K562 treated with DMSO at 1 percent for 12 hours (cell line): ENCODE results near the gene PAEP. TPM values are rescaled to one million over a fixed set of nuclear protein-coding genes. Genes with fewer than 3 reads are reported as not detected.

ENCODE experiments used
- total RNA-seq: library from RNA; unstranded; fragments of 300-600 nt; gene quantifications from 2 replicates; pipeline ENCODE4 v1.2.3, GENCODE V29; 2022; ENCODE audit not compliant: insufficient read depth

PAEP gene
- 0.88 and 5.8 TPM in 2 replicates for total RNA-seq

GRCh38 chr9:135561391-135562234 lies at the start of gene PAEP:
Gene PAEP, plus strand, starts transcription at chr9:135561756.

GRCh38 chr9:135520916-135521607 lies 40.5 kb upstream of the PAEP start, which contains the start of gene LCN1:
Gene LCN1, plus strand, starts transcription at chr9:135521440. Its CDS starts 58 bp downstream, at chr9:135521498.

DNA sequence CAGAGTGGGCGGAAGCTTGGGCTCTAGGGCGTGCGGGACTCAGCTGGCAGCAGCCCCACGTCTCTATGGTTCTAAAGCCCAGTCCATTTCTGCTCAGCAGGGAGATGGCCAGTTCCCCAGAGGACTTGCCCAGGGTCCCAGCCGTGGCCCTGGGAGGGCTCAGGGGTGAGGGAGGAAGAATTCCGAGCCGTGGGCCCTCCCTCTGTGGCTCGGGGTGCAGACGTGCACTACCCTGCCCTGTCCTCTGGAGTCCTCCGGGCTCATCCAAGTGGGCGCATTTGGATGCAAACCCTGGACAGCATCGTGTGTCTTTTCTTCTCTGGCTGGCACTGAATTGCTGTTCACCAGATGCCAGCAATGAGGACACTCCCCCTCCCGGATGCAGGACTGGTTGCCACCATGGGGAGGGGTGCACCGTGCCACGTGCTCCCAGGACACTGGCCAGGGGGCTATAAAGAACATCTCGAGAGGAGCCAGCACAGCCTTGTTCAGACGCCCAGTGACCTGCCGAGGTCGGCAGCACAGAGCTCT lies 15.8 kb upstream of the PAEP start, which contains the start of gene OBP2A:
Gene OBP2A, plus strand, starts transcription at position 481 of the 531 bp plus-strand sequence. CDS start 55 bp downstream, outside the sequence.

Other genes starting within 250 kb of the PAEP start
- gene PPP1R26, start 82.0 kb upstream of the PAEP start, total RNA-seq: 12.8 and 25.3 TPM in 2 replicates
- gene MRPS2, start 61.1 kb upstream of the PAEP start, total RNA-seq: 82.8 and 83.3 TPM in 2 replicates
- not detected in 2 replicates for gene LCN1, start 40.3 kb upstream of the PAEP start, total RNA-seq
- not detected in 2 replicates for gene OBP2A, start 15.6 kb upstream of the PAEP start, total RNA-seq
- not detected in 2 replicates for gene GLT6D1, start 77.8 kb downstream of the PAEP start, total RNA-seq
- not detected in 2 replicates for gene LCN9, start 101.6 kb downstream of the PAEP start, total RNA-seq
- gene SOHLH1, start 137.7 kb downstream of the PAEP start, total RNA-seq: 0.42 TPM in 1 of 2 replicates, not detected in the other
- not detected in 2 replicates for gene KCNT1, start 140.4 kb downstream of the PAEP start, total RNA-seq